Measurements from ENCODE around the gene CFAP97. TPM values are rescaled to one million over a fixed set of nuclear protein-coding genes. Genes with fewer than 3 reads are reported as not detected.
A peak's percentile ranks its signal among the peaks of the same experiment; 100 is the strongest.

The CFAP97 gene
- total RNA-seq, 1 donor: 56.1 TPM

DNA sequence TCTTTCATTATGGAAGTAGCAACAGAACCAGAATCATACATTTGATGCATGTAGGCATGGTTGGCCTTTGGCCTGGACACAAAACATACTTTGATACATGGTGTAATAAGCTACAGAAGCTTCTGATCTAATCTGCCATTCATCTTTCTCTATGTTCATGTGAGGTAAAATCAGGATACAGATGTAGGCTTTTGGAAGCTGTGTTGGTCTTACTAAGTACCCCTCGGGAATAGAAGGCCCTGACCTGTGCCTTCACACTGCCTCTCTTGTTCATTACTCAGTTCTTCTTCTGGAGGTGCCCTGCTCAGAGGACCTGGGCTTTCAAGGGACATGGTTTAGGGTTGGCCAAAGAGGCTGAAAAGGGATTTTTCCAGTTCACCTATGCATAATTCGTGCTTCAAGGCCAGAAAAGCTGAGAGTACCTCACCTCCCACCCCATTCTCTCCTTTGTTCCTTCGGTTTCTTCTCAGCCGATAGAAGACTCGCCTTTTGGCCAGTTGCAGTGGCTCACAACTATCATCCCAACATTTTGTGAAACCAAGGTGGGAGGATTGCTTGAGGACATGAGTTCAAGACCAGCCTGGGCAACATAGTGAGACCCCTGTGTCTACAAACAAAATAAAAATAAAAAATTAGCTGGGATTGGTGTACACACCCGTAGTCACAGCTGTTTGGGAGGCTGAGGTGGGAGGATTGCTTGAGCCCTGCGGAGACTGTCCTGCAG lies 31.5 kb upstream of the CFAP97 start:
- H3K4me3 ChIP-seq (ENCODE audit: low read depth, low read length): no peak overlapping the region
- TF ChIP-seq CTCF (IDR thresholded peaks at IDR 0.05; ENCODE audit: insufficient read depth, low read depth, low read length): no peak
- no peak for DNase-seq (ENCODE audit: low read depth)

DNA sequence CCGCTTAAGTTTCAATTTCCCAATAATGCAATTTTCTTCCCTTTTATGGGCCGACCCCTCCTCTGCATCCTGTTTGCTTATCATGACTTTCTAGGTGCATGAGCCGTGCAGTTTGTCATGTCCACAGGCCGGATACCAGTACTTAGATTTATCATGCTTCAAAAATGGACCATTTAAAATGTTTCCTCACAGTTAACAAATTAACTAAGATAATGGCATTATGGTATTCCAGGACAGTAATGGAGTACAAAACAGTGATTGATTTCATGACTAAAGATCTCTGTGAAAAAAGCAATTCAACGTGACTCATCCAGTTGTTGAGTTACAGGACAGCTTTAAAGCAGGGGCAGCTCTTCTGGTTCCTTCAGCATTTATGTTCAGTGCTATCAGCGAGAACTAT lies 28.6 kb upstream of the CFAP97 start:
- TF ChIP-seq CTCF (IDR thresholded peaks at IDR 0.05; ENCODE audit: insufficient read depth, low read depth, low read length): no peak
- H3K4me3 ChIP-seq (ENCODE audit: low read depth, low read length): no peak overlapping the region
- DNase-seq (ENCODE audit: low read depth): no peak

DNA sequence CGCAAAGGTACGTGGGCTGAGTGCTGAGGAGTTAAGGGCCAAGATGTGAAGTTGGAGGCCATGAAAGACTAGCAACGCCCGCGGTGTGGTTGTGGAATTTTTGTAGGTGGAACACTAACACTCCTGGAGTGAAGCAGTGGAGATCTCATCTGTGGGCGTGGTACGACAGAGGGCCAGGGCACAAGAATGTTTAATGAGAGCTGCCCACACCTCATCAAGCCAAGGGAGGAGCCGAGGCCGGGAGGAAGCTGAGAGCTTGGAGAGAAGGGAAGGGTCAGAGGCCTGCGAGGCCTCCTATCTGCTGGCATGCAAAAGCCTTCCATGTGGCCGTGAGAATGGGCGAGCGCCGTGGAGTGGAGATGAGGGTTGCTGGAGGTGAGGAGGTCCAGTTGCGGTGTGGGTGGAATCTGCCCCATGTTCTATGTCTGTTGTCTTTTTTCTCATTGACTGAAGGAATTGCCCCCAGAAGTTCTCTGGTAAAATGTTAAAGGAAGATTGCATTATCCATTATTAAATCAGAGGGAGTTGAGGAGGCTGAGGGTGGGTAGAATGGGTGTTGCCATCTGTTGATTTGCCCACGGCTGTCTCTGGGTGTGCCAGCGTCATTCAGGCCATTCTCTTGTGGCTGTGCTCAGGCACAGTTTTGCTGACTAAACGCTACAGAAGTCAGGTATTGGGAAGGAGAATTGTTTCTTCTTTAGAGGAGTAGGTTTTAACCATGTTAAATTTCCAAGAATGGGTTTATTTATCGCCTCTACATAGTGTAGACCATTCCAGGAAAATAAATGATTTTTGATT lies 25.4 kb upstream of the CFAP97 start:
- H3K4me3 ChIP-seq (ENCODE audit: low read depth, low read length): no peak overlapping the region
- TF ChIP-seq CTCF (IDR thresholded peaks at IDR 0.05; ENCODE audit: insufficient read depth, low read depth, low read length): no peak
- no peak for DNase-seq (ENCODE audit: low read depth)

- DNase-seq (ENCODE audit: low read depth): no peak
- no peak overlapping the region for H3K4me3 ChIP-seq (ENCODE audit: low read depth, low read length)
- no peak for TF ChIP-seq CTCF (IDR thresholded peaks at IDR 0.05; ENCODE audit: insufficient read depth, low read depth, low read length)
Observed at GRCh38 chr4:185227713-185228278, 24.0 kb upstream of the CFAP97 start.

- no peak overlapping the region for H3K4me3 ChIP-seq (ENCODE audit: low read depth, low read length)
- TF ChIP-seq CTCF (IDR thresholded peaks at IDR 0.05; ENCODE audit: insufficient read depth, low read depth, low read length): peak; percentile 34
- no peak for DNase-seq (ENCODE audit: low read depth)
Observed at GRCh38 chr4:185227131-185227551, 23.3 kb upstream of the CFAP97 start.

DNA sequence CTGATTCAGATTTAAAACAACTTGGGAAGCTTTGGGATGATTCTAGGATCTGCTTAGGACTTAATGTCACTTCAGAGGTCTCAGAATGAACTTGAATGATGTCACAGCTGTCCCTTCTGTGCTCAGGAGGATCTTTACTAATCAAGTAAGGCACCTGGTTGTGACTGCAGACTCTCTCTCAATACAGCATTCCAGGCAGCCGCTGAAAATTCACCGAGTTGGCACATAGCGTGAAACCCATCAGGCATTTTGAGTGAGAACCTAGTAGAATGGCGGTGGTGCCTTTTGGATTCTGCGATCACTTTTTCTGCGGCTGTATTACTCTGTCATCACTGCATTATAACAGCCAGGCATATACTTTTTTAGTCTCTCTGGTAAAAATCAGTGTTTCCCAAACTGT lies 22.1 kb upstream of the CFAP97 start:
- no peak overlapping the region for H3K4me3 ChIP-seq (ENCODE audit: low read depth, low read length)
- DNase-seq (ENCODE audit: low read depth): no peak
- no peak for TF ChIP-seq CTCF (IDR thresholded peaks at IDR 0.05; ENCODE audit: insufficient read depth, low read depth, low read length)

Data from fibroblast of villous mesenchyme (primary cell).